ENCODE data around the gene SOX11.

GRCh38 chr2:5706717-5707455, 14.7 kb downstream of the SOX11 start:
- TF ChIP-seq CTCF (conservative IDR thresholded peaks at IDR 0.05; ENCODE audit: low read length) (no peak), EZH2phosphoT487 (IDR thresholded peaks at IDR 0.05; ENCODE audit: borderline replicate concordance) (no peak)
